DMS53 treated with DMSO at 0.1 percent for 48 hours (cell line): ENCODE measurements around the gene TIAM2.
A peak's percentile ranks its signal among the peaks of the same experiment; 100 is the strongest.
"Not testable (repeated sequence)": the region's sequence is repeated elsewhere in the genome, so short reads cannot be mapped to it uniquely, and the experiment has no call there.

Source experiments
- DNase-seq: peaks from one replicate; lab custom pipeline; 2025; ENCODE audit not compliant: unreplicated experiment; lab: John Stamatoyannopoulos, UW

TIAM2 gene

GRCh38 chr6:155155787-155156447 is 160.8 kb downstream of the TIAM2 start:
- no peak for DNase-seq

GRCh38 chr6:155157101-155157500 is 162.0 kb downstream of the TIAM2 start:
- DNase-seq = no peak

DNA sequence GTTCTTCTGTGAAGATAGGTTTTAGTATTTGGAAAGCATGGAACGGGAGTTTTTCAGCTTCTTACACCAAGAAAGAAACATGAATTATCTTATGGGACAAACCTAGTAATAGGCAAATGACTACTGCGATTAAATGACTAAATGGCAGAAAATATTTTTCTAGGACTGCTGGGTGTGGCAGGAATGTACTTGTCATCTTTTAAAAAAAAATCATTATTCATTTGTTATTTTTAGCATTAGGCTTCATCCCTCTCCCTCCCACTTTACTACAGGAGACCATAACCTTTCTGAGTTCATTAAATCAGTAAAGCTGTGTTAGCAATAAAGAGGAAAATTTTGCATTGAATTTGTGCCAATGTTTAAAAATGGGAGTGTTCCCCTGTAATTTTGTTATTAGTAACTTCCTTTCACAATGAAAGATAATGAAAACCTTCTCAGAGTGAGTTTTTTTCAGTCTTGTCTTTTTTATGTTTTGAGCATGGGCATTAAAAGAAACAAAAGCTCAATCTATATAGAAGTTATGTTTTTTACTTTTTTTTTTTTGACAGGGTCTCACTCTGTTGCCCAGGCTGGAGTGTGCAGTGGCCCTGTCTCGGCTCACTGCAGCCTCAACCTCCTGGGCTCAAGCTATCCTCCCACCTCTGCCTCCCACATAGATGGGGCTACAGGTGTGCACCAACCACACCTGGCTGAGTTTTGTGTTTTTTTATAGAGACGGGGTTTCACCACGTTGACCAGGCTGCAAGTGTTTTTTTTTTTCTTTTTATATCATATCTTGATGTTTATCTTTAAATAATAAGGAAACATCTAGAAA is 163.1 kb downstream of the TIAM2 start:
- no peak for DNase-seq

GRCh38 chr6:155162682-155163081 is 167.6 kb downstream of the TIAM2 start:
- DNase-seq = no peak

- no peak for DNase-seq
Observed at GRCh38 chr6:155163601-155164000, 168.5 kb downstream of the TIAM2 start.

- DNase-seq = no peak
Observed at GRCh38 chr6:155165029-155165710, 170.1 kb downstream of the TIAM2 start.

GRCh38 chr6:155170519-155170918 is 175.4 kb downstream of the TIAM2 start:
- no peak for DNase-seq

- DNase-seq = no peak
Observed at GRCh38 chr6:155171109-155171746, 176.1 kb downstream of the TIAM2 start.

GRCh38 chr6:155171747-155172449 is 176.8 kb downstream of the TIAM2 start:
- DNase-seq = no peak

DNA sequence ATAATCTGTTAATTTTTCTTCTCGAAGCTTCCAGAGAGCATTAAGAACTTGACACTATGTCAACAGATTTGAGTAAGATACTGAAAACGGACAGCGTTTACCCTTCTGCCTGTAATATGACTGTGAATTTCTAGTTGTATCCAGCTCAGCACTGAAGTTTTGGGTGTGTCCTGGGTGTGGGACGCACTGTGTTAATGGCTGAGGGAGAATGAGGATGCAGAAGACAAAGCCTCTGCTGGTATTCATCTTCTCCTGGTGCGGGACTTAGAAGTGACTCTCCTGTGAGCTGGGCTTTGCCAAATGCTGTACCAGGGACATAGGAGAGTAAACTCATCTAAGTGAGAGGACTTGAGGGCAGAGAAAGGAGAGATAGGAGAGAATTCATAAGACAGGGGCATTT is 178.4 kb downstream of the TIAM2 start:
- DNase-seq = no peak

GRCh38 chr6:155174576-155175211 is 179.6 kb downstream of the TIAM2 start:
- peak; percentile 69 for DNase-seq

GRCh38 chr6:155177363-155177961 is 182.3 kb downstream of the TIAM2 start:
- DNase-seq = peak; percentile 18

- no peak for DNase-seq
Observed at GRCh38 chr6:155181498-155181897, 186.4 kb downstream of the TIAM2 start.

GRCh38 chr6:155182103-155182502 is 187.0 kb downstream of the TIAM2 start:
- DNase-seq = no peak

- DNase-seq = no peak
Observed at GRCh38 chr6:155183095-155183494, 188.0 kb downstream of the TIAM2 start.

- not testable (repeated sequence) for DNase-seq
Observed at GRCh38 chr6:155185041-155185440, 189.9 kb downstream of the TIAM2 start.

DNA sequence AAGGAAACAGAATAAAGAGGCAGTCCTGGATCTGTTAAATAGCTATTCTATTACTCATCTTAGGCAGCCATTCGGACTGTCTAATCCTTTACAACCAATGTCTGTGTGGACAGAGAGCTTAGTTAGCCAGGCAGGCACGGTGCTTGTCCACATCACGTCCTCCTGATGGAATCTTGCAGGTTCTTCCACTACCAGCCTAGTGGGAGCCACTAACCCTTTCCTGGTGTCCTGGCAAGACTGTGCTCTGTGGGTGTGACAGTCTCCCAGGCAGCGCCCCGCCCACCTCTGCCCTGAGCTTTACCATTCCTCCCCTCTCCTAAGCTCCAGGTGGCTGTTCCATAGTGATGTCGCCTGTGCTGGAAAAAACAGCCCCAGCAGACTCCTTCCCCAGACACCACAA is 190.4 kb downstream of the TIAM2 start:
- no peak for DNase-seq

DNA sequence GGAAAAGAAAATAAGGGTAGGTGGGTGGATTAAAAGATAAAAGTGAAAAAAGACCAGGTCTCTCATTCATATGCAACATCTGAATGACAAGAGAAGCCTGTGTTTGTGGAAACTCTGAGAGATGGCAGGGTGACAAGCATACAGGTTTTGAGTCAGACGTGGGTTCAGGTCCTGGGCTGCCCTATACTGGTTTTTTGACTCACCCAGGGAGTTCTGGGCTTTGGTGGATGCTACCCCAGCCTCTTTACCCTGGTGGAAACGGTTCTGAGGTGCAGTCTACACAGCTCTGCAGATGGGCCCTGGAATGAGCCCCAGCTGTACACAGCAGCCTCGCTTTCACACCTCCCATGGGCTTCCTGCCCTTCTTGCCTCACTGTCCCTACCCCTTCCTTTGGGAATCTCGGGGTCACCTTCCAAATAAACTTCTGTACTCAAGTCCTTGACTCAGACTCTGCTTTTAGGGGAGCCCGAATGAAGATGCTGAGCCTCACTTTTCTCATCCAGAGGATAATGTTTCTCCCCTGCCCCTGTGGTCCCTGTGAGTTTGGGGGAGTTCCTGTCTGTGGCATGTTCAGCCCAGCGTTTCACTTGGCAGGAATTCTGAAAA is 191.0 kb downstream of the TIAM2 start:
- no peak for DNase-seq

- DNase-seq = no peak
Observed at GRCh38 chr6:155187106-155187505, 192.0 kb downstream of the TIAM2 start.
